ENCODE measurements around the gene RPL13. TPM values are rescaled to one million over a fixed set of nuclear protein-coding genes. Genes with fewer than 3 reads are reported as not detected.
"Not testable (repeated sequence)": the region's sequence is repeated elsewhere in the genome, so short reads cannot be mapped to it uniquely, and the experiment has no call there.

RPL13 gene
- total RNA-seq, 2 donors from 2014 or later: 4,192 to 4,476 TPM

DNA sequence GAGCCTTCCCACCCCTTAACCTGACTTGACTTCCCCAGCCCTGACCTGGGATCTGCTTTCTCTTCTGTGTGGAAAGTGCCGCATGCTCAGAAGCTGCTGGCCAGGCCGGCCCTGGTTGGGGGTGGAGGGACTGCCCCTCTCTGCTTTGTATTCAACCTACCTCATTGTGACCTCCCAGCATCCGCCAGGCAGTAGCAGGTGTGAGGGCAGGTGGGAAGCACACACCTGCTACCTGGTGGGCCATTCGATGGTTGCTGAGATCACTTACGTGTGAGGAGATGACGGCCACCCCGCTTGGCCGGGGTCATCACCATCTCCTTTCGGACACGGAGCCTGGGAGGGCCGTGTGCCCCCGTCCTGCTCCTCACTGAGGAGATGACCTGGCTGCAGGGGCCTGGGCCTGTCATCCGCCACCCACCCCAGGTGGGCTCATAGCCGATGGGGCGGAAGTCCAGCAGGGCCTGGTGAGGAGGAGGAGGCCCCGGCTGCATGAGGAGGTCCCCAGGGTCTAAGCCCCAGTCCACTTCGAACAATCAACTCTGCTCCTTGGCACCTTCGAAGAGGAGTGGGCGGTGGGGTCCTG lies 22.2 kb downstream of the RPL13 start:
- no peak for ATAC-seq

DNA sequence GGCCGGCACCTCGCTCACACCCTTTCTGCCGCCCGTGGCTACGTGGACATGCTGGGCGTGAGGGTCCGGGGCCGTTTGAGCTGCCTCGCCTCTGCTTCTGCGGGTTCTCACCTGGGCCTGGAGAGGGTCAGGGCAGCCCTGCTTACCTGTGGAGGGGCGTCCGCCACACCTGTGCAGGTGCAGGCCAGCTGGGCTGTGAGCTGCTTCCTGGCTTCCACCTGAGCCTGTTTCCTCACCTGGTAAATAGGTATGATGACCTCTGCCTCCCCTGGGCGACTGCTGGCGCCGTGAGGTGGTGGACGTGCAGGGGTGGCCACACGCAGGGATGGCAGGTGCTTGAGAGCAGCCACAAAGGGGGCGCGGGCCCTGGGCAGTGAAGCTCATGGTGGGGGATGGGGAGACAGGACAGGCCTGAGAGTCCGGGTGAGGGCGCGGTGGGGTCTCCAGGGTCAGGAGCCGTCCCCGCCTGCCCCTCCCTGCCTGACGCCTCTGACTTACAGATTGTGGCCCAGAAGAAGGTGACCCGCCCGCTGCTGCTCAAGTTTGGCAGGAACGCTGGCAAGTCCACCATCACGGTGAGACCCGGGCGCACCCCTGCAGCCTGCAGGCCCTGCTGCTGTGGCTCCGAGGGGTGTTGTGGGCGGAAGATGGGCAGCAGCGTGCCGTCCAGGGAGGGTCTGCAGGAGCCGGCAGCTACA lies 22.9 kb downstream of the RPL13 start:
- Mint-ChIP-seq H3K4me3 (no peak overlapping the region), H3K36me3 (ENCODE audit: low read depth) (no peaks in the 10 kb centered on the region), H3K27me3 (no peaks in the 10 kb centered on the region), H3K27ac (no peak overlapping the region), H3K4me1 (no peaks in the 10 kb centered on the region)
- ATAC-seq: no peak
- DNase-seq: no peak
- H3K9me3 ChIP-seq (ENCODE audit: control insufficient read depth, low read length, poor library complexity, severe bottlenecking): no peaks in the 10 kb centered on the region

More for the DNA sequence above, 22.2 kb downstream of the RPL13 start:
- no peaks in the 10 kb centered on the region for H3K9me3 ChIP-seq (ENCODE audit: control insufficient read depth, low read length, poor library complexity, severe bottlenecking)
- no peak overlapping the region for H3K4me3 Mint-ChIP-seq
- no peaks in the 10 kb centered on the region for H3K4me1 Mint-ChIP-seq
- no peak overlapping the region for H3K27ac Mint-ChIP-seq
- DNase-seq: peak in 1 of 3 donors; percentile 7
- H3K36me3 Mint-ChIP-seq (ENCODE audit: low read depth): no peaks in the 10 kb centered on the region
- H3K27me3 Mint-ChIP-seq: no peaks in the 10 kb centered on the region

DNA sequence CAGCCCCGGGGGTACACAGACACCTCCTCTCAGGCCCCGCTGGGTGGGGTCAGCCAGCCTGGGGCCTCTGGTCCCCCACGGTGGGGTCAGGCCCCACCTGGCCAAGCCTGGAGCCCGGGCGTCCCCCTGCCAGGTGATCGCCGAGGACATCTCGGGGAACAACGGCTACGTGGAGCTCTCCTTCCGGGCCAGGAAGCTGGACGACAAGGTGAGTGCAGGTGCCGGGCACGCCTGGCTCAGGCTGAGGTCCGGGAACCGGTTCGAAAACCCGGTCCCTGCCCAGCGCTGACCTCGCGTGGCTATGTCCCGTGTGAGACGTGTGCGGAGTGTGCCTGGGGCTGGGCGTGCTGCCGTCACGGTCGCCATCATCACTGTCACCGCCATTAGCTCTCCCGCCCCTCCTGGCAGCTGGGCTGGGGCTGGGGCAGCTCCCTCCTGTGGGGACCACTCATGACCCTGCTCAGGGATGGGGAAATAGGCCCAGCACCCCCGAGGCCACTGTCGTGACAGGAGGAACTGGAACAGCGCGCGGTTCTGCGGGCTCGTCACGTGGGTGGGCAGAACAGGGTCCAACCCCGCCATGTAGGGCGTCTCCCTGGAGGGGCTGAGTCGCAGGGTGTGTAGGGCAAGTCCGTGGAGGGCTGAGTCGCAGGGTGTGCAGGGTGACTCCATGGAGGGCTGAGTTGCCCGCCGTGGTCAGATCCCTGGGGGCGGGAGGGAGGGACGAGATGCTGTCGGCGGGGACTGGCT lies 23.6 kb downstream of the RPL13 start:
- DNase-seq (no peak), ATAC-seq (no peak)
- no peaks in the 10 kb centered on the region for H3K4me1 Mint-ChIP-seq
- H3K36me3 Mint-ChIP-seq (ENCODE audit: low read depth): no peaks in the 10 kb centered on the region
- no peak overlapping the region for H3K4me3 Mint-ChIP-seq
- H3K9me3 ChIP-seq (ENCODE audit: control insufficient read depth, low read length, poor library complexity, severe bottlenecking): no peaks in the 10 kb centered on the region
- H3K27ac Mint-ChIP-seq: no peak overlapping the region
- no peaks in the 10 kb centered on the region for H3K27me3 Mint-ChIP-seq

DNA sequence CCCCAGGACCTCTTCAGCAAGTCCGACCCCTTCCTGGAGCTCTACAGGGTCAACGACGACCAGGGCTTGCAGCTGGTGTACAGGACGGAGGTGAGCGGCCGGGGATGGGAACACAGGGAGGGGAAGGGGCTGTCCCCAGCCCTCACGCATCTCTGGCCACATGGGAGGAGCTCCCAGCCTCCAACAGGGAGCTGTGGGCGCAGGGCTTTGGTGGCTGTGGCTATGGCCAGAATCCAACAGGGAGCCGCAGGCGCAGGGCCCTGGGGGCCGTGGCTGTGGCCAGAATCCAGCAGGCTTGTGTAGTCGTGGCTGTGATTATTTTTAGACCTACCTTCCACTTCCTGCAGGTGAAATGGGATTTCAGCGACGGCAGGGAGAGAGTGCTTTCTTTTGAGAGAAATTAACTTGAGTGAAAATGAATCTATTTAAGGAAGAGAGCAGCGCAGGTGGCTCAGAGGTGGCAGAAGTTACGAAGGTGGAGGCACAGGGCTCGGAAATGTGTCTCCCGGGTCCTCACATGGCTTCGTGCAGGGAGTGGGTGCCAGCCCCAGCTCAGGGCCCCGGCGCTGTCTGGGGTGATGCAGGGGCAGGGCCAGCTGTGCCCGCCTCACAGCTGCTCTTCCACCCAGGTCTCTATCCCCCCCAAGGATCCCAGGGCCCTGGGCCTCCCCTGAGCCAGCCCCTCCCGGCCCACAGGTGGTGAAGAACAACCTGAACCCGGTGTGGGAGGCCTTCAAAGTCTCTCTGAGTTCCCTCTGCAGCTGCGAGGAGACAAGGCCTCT lies 24.5 kb downstream of the RPL13 start:
- Mint-ChIP-seq H3K4me1 (no peaks in the 10 kb centered on the region), H3K4me3 (no peak overlapping the region), H3K27me3 (no peaks in the 10 kb centered on the region), H3K27ac (no peak overlapping the region), H3K36me3 (ENCODE audit: low read depth) (no peaks in the 10 kb centered on the region)
- H3K9me3 ChIP-seq (ENCODE audit: control insufficient read depth, low read length, poor library complexity, severe bottlenecking): no peaks in the 10 kb centered on the region
- DNase-seq (no peak), ATAC-seq (no peak)

DNA sequence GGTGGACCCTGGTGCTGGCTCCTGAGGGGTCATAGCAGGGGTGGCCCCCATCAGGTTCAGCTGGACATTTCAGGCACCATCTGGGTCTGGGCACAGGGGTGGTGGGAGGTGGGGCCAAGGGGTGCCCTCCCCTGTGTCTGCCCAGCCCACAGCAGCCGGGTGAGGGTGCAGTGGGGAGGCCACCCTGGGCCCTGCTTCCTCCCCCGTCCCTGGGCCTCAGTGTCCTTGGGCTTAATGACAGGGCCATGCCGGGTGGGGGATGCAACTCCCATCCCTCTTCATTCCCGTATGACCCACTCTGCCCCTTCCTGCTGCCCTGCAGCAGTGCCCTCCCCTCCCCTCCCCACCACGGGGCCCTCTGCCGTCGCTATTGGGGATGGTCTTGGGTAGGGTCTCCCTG lies 25.7 kb downstream of the RPL13 start:
- DNase-seq: no peak
- ATAC-seq: no peak
- H3K4me3 Mint-ChIP-seq: no peak overlapping the region

DNA sequence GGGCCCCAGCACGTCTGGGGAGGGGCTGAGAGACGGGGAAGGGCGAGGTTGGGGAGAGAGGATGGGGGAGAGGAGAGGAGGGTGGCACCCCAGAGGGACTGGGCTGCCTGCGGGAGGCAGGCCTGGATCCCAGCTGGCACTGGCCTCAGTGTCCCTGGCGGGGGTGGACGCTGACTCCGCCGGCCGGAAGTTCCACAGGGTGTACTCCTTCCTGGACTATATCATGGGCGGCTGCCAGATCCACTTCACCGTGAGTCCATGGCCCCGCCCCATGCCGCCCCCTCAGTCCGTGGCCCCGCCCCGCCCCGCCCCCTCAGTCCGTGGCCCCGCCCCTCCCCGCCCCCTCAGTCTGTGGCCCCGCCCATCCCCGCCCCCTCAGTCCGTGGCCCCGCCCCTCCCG lies 26.4 kb downstream of the RPL13 start:
- peak in 1 of 3 donors; percentile 31 for DNase-seq

More for the DNA sequence above, 25.7 kb downstream of the RPL13 start:
- Mint-ChIP-seq H3K36me3 (ENCODE audit: low read depth) (no peaks in the 10 kb centered on the region), H3K27me3 (no peaks in the 10 kb centered on the region), H3K4me1 (no peaks in the 10 kb centered on the region), H3K27ac (peak overlapping the region; percentile 34)
- no peaks in the 10 kb centered on the region for H3K9me3 ChIP-seq (ENCODE audit: control insufficient read depth, low read length, poor library complexity, severe bottlenecking)

DNA sequence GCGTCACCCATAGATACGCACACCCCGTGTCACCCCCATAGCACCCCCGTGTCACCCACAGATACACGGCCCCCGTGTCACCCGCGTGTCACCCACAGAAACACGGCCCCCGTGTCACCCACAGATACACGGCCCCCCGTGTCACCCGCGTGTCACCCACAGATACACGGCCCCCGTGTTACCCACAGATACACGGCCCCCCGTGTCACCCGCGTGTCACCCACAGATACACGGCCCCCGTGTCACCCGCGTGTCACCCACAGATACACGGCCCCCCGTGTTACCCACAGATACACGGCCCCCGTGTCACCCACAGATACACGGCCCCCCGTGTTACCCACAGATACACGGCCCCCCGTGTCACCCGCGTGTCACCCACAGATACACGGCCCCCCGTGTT lies 27.2 kb downstream of the RPL13 start:
- H3K9me3 ChIP-seq (ENCODE audit: control insufficient read depth, low read length, poor library complexity, severe bottlenecking); H3K27ac Mint-ChIP-seq; DNase-seq; H3K27me3 Mint-ChIP-seq; H3K4me1 Mint-ChIP-seq; ATAC-seq; H3K4me3 Mint-ChIP-seq; H3K36me3 Mint-ChIP-seq (ENCODE audit: low read depth): not testable (repeated sequence)

More for the DNA sequence above, 26.4 kb downstream of the RPL13 start:
- Mint-ChIP-seq H3K4me1 (no peaks in the 10 kb centered on the region), H3K36me3 (ENCODE audit: low read depth) (no peaks in the 10 kb centered on the region), H3K27me3 (no peaks in the 10 kb centered on the region), H3K4me3 (no peak overlapping the region), H3K27ac (peak overlapping the region; percentile 34)
- H3K9me3 ChIP-seq (ENCODE audit: control insufficient read depth, low read length, poor library complexity, severe bottlenecking): no peaks in the 10 kb centered on the region
- peak; percentile 42 for ATAC-seq

DNA sequence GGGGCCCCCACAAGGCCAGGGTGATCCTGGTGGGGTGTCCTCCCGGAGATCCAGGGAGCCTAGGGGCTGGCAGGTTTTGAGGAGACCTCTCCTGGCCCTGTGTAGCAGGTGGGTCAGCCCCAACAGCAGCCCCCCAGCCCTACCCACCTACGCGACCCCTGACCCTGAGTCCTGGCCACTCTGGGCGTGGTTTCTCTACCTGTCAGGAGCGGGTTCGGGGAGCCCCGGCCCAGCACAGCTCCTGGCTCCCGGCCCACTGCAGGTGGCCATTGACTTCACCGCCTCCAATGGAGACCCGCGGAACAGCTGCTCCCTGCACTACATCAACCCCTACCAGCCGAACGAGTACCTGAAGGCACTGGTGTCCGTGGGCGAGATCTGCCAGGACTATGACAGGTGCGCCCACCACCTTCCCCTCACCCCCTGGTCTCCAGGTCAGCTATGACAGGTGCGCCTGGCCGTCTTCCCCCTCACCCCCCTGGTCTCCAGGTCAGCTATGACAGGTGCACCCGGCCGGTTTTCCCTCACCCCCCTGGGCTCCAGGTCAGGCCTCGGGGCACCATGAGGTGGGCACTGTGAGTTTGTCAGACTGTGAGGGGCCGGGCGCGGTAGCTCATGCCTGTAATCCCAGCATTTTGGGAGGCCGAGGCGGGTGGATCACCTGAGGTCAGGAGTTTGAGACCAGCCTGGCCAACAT lies 28.1 kb downstream of the RPL13 start:
- DNase-seq: no peak
- no peaks in the 10 kb centered on the region for H3K36me3 Mint-ChIP-seq (ENCODE audit: low read depth)
- no peak overlapping the region for H3K27ac Mint-ChIP-seq
- H3K9me3 ChIP-seq (ENCODE audit: control insufficient read depth, low read length, poor library complexity, severe bottlenecking): no peaks in the 10 kb centered on the region
- H3K27me3 Mint-ChIP-seq: no peaks in the 10 kb centered on the region
- peaks cover 3% of the 10 kb centered on the region for H3K4me1 Mint-ChIP-seq
- H3K4me3 Mint-ChIP-seq: no peak overlapping the region
- no peak for ATAC-seq

DNA sequence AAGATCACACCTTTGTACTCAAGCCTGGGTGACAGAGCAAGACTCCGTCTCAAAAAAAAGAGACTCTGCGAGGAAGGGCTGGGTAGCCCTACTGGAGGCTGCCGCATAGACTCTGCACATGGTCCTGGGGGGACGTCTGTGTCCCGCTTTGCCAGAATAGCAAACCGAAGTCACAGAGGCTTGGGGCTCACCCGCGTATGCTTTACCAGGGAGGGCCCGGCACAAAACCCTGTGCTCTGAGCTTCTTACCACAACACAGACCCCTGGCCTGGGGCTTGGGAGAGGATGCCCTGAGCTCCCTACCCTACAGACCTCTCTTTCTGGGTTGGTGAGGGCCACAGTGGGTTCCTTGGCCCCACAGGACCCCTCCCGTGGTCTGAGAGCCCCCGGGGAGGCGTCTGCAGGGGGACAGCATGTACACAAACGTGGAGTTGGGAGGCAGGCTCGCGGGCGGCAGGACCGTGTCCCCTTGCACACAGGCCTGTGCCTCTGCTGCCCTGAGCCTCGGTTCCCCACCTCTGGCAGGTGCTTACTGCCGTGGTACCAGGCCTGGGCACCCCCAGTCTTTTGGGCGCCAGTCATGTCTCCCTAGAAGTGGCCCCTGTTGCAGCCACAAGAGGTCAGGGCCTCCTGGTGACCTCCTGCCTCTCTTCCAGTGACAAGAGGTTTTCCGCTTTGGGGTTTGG lies 28.9 kb downstream of the RPL13 start:
- DNase-seq: no peak

DNA sequence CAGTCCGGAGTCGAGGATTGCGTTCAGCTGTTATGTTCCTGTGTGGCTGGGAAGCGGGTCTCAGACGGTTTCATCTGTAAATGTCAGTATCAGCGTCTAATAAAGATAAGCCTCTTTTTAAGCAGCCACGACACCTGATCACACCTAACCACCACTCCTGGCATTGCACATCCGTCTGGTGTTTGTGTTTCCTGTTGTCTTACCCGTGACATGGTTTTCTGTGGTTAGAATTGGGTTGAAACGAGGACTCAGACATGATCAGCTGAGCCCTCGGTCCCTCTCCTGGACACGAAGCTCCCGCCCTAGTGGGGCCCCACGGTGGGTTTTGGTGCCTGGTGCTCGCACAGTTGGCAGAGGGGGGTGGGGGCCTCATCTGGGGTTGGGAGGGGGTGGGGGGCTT lies 33.4 kb downstream of the RPL13 start:
- H3K27me3 Mint-ChIP-seq: no peaks in the 10 kb centered on the region
- H3K4me1 Mint-ChIP-seq: peaks cover 14% of the 10 kb centered on the region
- DNase-seq: peak; percentile 21 to 47 (median 34)
- peak overlapping the region; percentile 95 for H3K27ac Mint-ChIP-seq
- no peaks in the 10 kb centered on the region for H3K9me3 ChIP-seq (ENCODE audit: control insufficient read depth, low read length, poor library complexity, severe bottlenecking)
- H3K36me3 Mint-ChIP-seq (ENCODE audit: low read depth): no peaks in the 10 kb centered on the region
- H3K4me3 Mint-ChIP-seq: peak overlapping the region; percentile 82
- ATAC-seq: peak; percentile 97

More for the DNA sequence above, 28.9 kb downstream of the RPL13 start:
- no peaks in the 10 kb centered on the region for H3K36me3 Mint-ChIP-seq (ENCODE audit: low read depth)
- H3K27me3 Mint-ChIP-seq: no peaks in the 10 kb centered on the region
- no peak overlapping the region for H3K4me3 Mint-ChIP-seq
- no peak for ATAC-seq
- peaks cover 10% of the 10 kb centered on the region for H3K4me1 Mint-ChIP-seq
- no peak overlapping the region for H3K27ac Mint-ChIP-seq
- H3K9me3 ChIP-seq (ENCODE audit: control insufficient read depth, low read length, poor library complexity, severe bottlenecking): no peaks in the 10 kb centered on the region

DNA sequence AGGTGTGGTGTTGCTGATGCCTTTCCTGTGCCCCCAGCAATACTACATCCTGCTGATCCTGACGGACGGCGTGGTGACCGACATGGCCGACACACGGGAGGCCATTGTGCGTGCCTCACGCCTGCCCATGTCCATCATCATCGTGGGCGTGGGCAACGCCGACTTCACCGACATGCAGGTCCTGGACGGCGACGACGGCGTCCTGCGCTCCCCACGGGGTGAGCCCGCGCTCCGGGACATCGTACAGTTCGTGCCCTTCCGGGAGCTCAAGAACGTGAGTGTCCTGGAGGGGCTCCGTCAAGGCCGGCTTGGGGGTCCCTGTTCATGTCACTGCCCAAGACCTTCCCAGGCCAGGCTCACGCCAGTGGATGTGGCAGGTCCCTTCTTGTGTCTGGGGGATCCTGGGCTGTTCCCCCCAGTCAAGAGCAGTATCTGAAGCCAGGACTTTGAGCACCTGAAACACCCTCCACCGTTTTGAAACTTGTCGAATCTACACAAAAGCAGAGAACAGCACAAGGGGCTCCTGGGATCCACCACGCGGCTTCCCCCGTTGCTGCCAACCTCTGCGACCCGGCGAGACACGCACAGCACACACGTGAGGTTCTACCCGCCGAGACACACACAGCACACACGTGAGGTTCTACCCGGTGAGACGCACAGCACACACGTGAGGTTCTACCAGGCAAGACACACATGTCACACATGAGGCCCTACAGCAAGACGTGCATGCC lies 35.0 kb downstream of the RPL13 start:
- ATAC-seq (no peak), DNase-seq (no peak)
- H3K9me3 ChIP-seq (ENCODE audit: control insufficient read depth, low read length, poor library complexity, severe bottlenecking): no peaks in the 10 kb centered on the region
- Mint-ChIP-seq H3K4me1 (peaks cover 17% of the 10 kb centered on the region), H3K27me3 (no peaks in the 10 kb centered on the region), H3K36me3 (ENCODE audit: low read depth) (no peaks in the 10 kb centered on the region), H3K4me3 (no peak overlapping the region), H3K27ac (no peak overlapping the region)

Data from T-helper 17 cell (primary cell).